ENCODE data around the gene PNLIPRP1. TPM values are rescaled to one million over a fixed set of nuclear protein-coding genes. Genes with fewer than 3 reads are reported as not detected.

PNLIPRP1 gene
- total RNA-seq, 2 donors from 2014 or later = not detected

DNA sequence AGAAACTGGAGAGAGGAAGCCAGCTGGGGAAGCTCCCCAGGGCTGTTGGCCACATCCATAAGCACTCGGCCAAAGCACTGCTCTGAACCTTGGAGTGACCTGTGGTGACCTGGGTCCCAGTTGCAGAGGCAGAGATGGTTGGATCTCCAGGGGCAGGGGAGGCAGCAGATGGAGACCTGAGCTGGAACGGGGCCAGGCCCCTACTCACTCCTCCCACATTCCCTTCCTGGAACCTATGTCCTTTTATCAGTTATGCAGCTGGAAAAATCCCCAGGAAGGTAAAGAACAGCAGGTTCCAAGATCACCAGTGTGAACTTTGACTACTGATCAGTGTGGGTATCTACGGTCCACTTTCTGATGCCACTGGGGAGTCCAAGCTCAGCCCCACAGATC lies 20.4 kb downstream of the PNLIPRP1 start:
- WGBS, 2 experiments (ENCODE audit: insufficient coverage in 1 of 2, insufficient read length in 1 of 2) = 87 to 100% methylated on average over 1 to 3 of the region's 3 CpGs
- Mint-ChIP-seq H3K9me3 (peaks cover 7% of the 10 kb centered on the region), H3K27ac (no peak overlapping the region)

DNA sequence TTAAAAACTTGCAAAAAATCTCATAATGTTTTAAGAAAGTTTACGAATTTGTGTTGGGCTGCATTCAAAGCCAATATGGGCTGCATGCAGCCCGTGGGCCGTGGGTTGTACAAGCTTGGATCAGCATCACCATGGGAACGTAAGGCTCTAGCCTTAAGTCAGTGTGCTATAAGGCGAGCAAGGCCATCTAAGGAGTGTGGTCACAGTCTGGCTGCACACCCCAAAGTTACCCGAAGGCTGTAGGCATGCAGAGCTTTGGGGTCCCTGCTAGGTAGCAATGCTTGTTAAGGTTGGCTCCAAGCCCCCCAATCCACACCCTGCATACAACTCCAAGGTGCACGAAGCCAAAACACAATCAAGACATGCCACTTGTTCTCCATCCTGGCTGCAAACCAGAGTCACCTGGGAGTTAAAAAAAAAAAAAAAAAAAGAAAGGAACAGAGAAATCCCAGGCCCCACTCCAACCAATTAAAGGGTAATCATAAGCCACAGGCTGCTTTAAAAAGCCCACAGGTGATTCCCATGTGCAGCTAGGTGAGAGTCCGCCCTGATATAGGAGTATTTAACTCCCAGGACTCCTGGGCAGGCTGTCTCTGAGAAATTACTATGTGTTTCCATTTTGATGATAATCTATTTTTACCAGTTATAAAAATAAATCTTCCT lies 21.5 kb downstream of the PNLIPRP1 start:
- H3K4me3 Mint-ChIP-seq = no peak overlapping the region
- peaks cover 5% of the 10 kb centered on the region for H3K4me1 Mint-ChIP-seq
- TF ChIP-seq, protein P1, sequence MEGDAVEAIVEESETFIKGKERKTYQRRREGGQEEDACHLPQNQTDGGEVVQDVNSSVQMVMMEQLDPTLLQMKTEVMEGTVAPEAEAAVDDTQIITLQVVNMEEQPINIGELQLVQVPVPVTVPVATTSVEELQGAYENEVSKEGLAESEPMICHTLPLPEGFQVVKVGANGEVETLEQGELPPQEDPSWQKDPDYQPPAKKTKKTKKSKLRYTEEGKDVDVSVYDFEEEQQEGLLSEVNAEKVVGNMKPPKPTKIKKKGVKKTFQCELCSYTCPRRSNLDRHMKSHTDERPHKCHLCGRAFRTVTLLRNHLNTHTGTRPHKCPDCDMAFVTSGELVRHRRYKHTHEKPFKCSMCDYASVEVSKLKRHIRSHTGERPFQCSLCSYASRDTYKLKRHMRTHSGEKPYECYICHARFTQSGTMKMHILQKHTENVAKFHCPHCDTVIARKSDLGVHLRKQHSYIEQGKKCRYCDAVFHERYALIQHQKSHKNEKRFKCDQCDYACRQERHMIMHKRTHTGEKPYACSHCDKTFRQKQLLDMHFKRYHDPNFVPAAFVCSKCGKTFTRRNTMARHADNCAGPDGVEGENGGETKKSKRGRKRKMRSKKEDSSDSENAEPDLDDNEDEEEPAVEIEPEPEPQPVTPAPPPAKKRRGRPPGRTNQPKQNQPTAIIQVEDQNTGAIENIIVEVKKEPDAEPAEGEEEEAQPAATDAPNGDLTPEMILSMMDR (conservative IDR thresholded peaks at IDR 0.05) = no peak
- Histone ChIP-seq H3K4me1 (ENCODE audit: control insufficient read depth, insufficient read depth, low read length) (no peaks in the 10 kb centered on the region), H3K4me3 (ENCODE audit: low read length) (no peak overlapping the region), H3K9me3 (ENCODE audit: control insufficient read depth, low read length) (no peaks in the 10 kb centered on the region), H3K27me3 (ENCODE audit: control insufficient read depth, insufficient read depth, low read length, poor library complexity, severe bottlenecking) (peaks cover 13% of the 10 kb centered on the region), H3K36me3 (ENCODE audit: control insufficient read depth, insufficient read depth, low read length) (no peaks in the 10 kb centered on the region), H3K9ac (ENCODE audit: extremely low read depth, low read length, poor library complexity, severe bottlenecking) (no peak overlapping the region), H3K27ac (ENCODE audit: low read depth, low read length) (no peak overlapping the region)
- H3K36me3 Mint-ChIP-seq (ENCODE audit: low read depth) = no peaks in the 10 kb centered on the region
- H3K27ac Mint-ChIP-seq = no peak overlapping the region
- H3K9me3 Mint-ChIP-seq = peaks cover 7% of the 10 kb centered on the region
- peaks cover 27% of the 10 kb centered on the region for H3K27me3 Mint-ChIP-seq (ENCODE audit: insufficient read depth)
- 88 to 95% methylated on average over 5 to 8 of the region's 8 CpGs for WGBS, 2 experiments (ENCODE audit: insufficient coverage in 1 of 2, insufficient read length in 1 of 2)
- no peak for DNase-seq

More for the DNA sequence above, 20.4 kb downstream of the PNLIPRP1 start:
- Mint-ChIP-seq H3K4me3 (no peak overlapping the region), H3K36me3 (ENCODE audit: low read depth) (no peaks in the 10 kb centered on the region), H3K4me1 (peaks cover 5% of the 10 kb centered on the region), H3K27me3 (ENCODE audit: insufficient read depth) (peaks cover 28% of the 10 kb centered on the region)
- H3K4me3 ChIP-seq (ENCODE audit: low read length) = no peak overlapping the region
- H3K4me1 ChIP-seq (ENCODE audit: control insufficient read depth, insufficient read depth, low read length) = no peaks in the 10 kb centered on the region
- H3K27me3 ChIP-seq (ENCODE audit: control insufficient read depth, insufficient read depth, low read length, poor library complexity, severe bottlenecking) = peaks cover 13% of the 10 kb centered on the region
- H3K9ac ChIP-seq (ENCODE audit: extremely low read depth, low read length, poor library complexity, severe bottlenecking) = no peak overlapping the region
- TF ChIP-seq, protein P1 (conservative IDR thresholded peaks at IDR 0.05) = no peak
- no peak for DNase-seq
- no peak overlapping the region for H3K27ac ChIP-seq (ENCODE audit: low read depth, low read length)
- H3K9me3 ChIP-seq (ENCODE audit: control insufficient read depth, low read length) = no peaks in the 10 kb centered on the region
- H3K36me3 ChIP-seq (ENCODE audit: control insufficient read depth, insufficient read depth, low read length) = no peaks in the 10 kb centered on the region

DNA sequence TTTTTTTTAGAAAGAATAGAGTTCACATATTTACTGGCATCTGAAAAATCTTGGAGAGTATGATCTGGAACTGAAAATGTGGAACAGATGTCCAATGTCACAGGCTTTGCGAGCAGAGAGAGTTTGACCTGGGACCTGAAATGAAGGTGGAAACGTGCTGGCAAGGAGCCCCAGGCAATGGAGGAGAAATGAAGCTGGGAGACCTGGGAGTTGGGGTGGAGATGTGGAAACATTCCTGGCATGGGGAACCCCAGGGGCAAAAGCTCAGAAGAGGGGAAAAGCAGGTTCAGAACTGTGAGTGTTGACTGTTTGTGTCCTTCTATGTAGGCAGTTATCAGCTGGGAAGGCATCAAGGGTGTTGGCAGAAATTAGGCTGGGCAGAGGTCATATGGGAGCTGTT lies 22.7 kb downstream of the PNLIPRP1 start:
- TF ChIP-seq, protein P1 (conservative IDR thresholded peaks at IDR 0.05) = no peak
- no peaks in the 10 kb centered on the region for H3K36me3 Mint-ChIP-seq (ENCODE audit: low read depth)
- no peak for DNase-seq
- 91 to 95% methylated on average over 2 of the region's 2 CpGs for WGBS, 2 experiments (ENCODE audit: insufficient coverage in 1 of 2, insufficient read length in 1 of 2)
- H3K27ac ChIP-seq (ENCODE audit: low read depth, low read length) = no peak overlapping the region
- H3K27me3 Mint-ChIP-seq (ENCODE audit: insufficient read depth) = peaks cover 19% of the 10 kb centered on the region
- peaks cover 7% of the 10 kb centered on the region for H3K9me3 Mint-ChIP-seq
- peaks cover 5% of the 10 kb centered on the region for H3K4me1 Mint-ChIP-seq
- H3K27ac Mint-ChIP-seq = no peak overlapping the region
- peaks cover 9% of the 10 kb centered on the region for H3K27me3 ChIP-seq (ENCODE audit: control insufficient read depth, insufficient read depth, low read length, poor library complexity, severe bottlenecking)
- H3K4me3 Mint-ChIP-seq = no peak overlapping the region
- no peaks in the 10 kb centered on the region for H3K4me1 ChIP-seq (ENCODE audit: control insufficient read depth, insufficient read depth, low read length)
- H3K4me3 ChIP-seq (ENCODE audit: low read length) = no peak overlapping the region
- H3K9ac ChIP-seq (ENCODE audit: extremely low read depth, low read length, poor library complexity, severe bottlenecking) = no peak overlapping the region
- no peaks in the 10 kb centered on the region for H3K9me3 ChIP-seq (ENCODE audit: control insufficient read depth, low read length)
- no peaks in the 10 kb centered on the region for H3K36me3 ChIP-seq (ENCODE audit: control insufficient read depth, insufficient read depth, low read length)
